ENCODE measurements around the gene ENOX1.

ENOX1 gene

GRCh38 chr13:43166644-43167457 lies 619.9 kb downstream of the ENOX1 start:
- Histone ChIP-seq H3K36me3 (ENCODE audit: control insufficient read depth in 1 of 2, insufficient read depth in 2 of 2, low read length in 2 of 2) (no peaks in the 10 kb centered on the region), H3K4me3 (ENCODE audit: low read depth in 1 of 2, low read length in 2 of 2) (no peak overlapping the region), H3K9me3 (ENCODE audit: control insufficient read depth in 1 of 2, low read length in 2 of 2) (peaks cover 0 to 2% of the 10 kb centered on the region in 2 donors), H3K27me3 (ENCODE audit: low read depth, low read length) (no peaks in the 10 kb centered on the region), H3K4me1 (ENCODE audit: control insufficient read depth in 1 of 2, insufficient read depth in 2 of 2, low read length in 2 of 2) (no peaks in the 10 kb centered on the region), H3K27ac (ENCODE audit: low read length) (no peak overlapping the region)

All from muscle layer of duodenum (tissue), 2 donors.